Measurements from ENCODE around the gene KCNQ2. TPM values are rescaled to one million over a fixed set of nuclear protein-coding genes. Genes with fewer than 3 reads are reported as not detected.
A peak's percentile ranks its signal among the peaks of the same experiment; 100 is the strongest.

The KCNQ2 gene
- total RNA-seq, 1 experiment from 2014 or later = not detected

GRCh38 chr20:63443606-63444395 is 28.7 kb downstream of the KCNQ2 start:
- Histone ChIP-seq H3K36me3 (ENCODE audit: insufficient read depth, low read length) (no peaks in the 10 kb centered on the region), H3K4me1 (ENCODE audit: low read length) (no peaks in the 10 kb centered on the region), H2AFZ (ENCODE audit: low read length) (no peak overlapping the region), H3K4me3 (ENCODE audit: low read length) (no peak overlapping the region), H3K9me2 (replicated peaks; ENCODE audit: insufficient read depth, low read length) (no peaks in the 10 kb centered on the region), H3K27ac (ENCODE audit: low read length) (no peak overlapping the region), H3K9ac (ENCODE audit: low read length) (no peak overlapping the region), H3K27me3 (ENCODE audit: low read length) (no peaks in the 10 kb centered on the region), H3K9me3 (ENCODE audit: low read length) (peaks cover 10% of the 10 kb centered on the region; the same call in 1 of the 2 replicates), H3K4me2 (ENCODE audit: low read depth, low read length, poor library complexity, severe bottlenecking) (no peak overlapping the region), H4K20me1 (ENCODE audit: insufficient read depth, low read depth, low read length) (no peaks in the 10 kb centered on the region), H3K79me2 (ENCODE audit: low read length) (no peaks in the 10 kb centered on the region)
- DNase-seq = no peak

- H3K27ac ChIP-seq (ENCODE audit: low read length) = no peak overlapping the region
These were observed 30.4 kb downstream of the KCNQ2 start for GRCh38 chr20:63442100-63442493.

GRCh38 chr20:63441136-63442099 is 31.0 kb downstream of the KCNQ2 start:
- H3K9me2 ChIP-seq (replicated peaks; ENCODE audit: insufficient read depth, low read length) = no peaks in the 10 kb centered on the region
- no peaks in the 10 kb centered on the region for H3K27me3 ChIP-seq (ENCODE audit: low read length)
- H3K9ac ChIP-seq (ENCODE audit: low read length) = no peak overlapping the region
- H3K4me1 ChIP-seq (ENCODE audit: low read length) = no peaks in the 10 kb centered on the region
- no peak overlapping the region for H3K4me3 ChIP-seq (ENCODE audit: low read length)
- no peaks in the 10 kb centered on the region for H3K79me2 ChIP-seq (ENCODE audit: low read length)
- no peak overlapping the region for H3K27ac ChIP-seq (ENCODE audit: low read length)
- DNase-seq = no peak
- no peaks in the 10 kb centered on the region for H3K36me3 ChIP-seq (ENCODE audit: insufficient read depth, low read length)
- H3K4me2 ChIP-seq (ENCODE audit: low read depth, low read length, poor library complexity, severe bottlenecking) = no peak overlapping the region
- H3K9me3 ChIP-seq (ENCODE audit: low read length) = peaks cover 10% of the 10 kb centered on the region; the same call in 1 of the 2 replicates
- no peak overlapping the region for H2AFZ ChIP-seq (ENCODE audit: low read length)
- no peaks in the 10 kb centered on the region for H4K20me1 ChIP-seq (ENCODE audit: insufficient read depth, low read depth, low read length)

More at GRCh38 chr20:63442100-63442493, 30.4 kb downstream of the KCNQ2 start:
- Histone ChIP-seq H3K9me2 (replicated peaks; ENCODE audit: insufficient read depth, low read length) (no peaks in the 10 kb centered on the region), H3K4me2 (ENCODE audit: low read depth, low read length, poor library complexity, severe bottlenecking) (no peak overlapping the region), H3K27me3 (ENCODE audit: low read length) (no peaks in the 10 kb centered on the region), H3K79me2 (ENCODE audit: low read length) (no peaks in the 10 kb centered on the region), H3K9me3 (ENCODE audit: low read length) (peaks cover 10% of the 10 kb centered on the region; the same call in 1 of the 2 replicates), H3K4me1 (ENCODE audit: low read length) (no peaks in the 10 kb centered on the region), H3K9ac (ENCODE audit: low read length) (no peak overlapping the region), H3K4me3 (ENCODE audit: low read length) (no peak overlapping the region), H2AFZ (ENCODE audit: low read length) (no peak overlapping the region), H4K20me1 (ENCODE audit: insufficient read depth, low read depth, low read length) (no peaks in the 10 kb centered on the region), H3K36me3 (ENCODE audit: insufficient read depth, low read length) (no peaks in the 10 kb centered on the region)
- DNase-seq = peak; percentile 46

GRCh38 chr20:63440366-63440955 is 32.0 kb downstream of the KCNQ2 start:
- no peak overlapping the region for H3K9ac ChIP-seq (ENCODE audit: low read length)
- DNase-seq = no peak
- H2AFZ ChIP-seq (ENCODE audit: low read length) = no peak overlapping the region
- no peak overlapping the region for H3K4me3 ChIP-seq (ENCODE audit: low read length)
- no peak overlapping the region for H3K4me2 ChIP-seq (ENCODE audit: low read depth, low read length, poor library complexity, severe bottlenecking)
- no peak overlapping the region for H3K27ac ChIP-seq (ENCODE audit: low read length)
- peaks cover 10% of the 10 kb centered on the region; the same call in 1 of the 2 replicates for H3K9me3 ChIP-seq (ENCODE audit: low read length)
- no peaks in the 10 kb centered on the region for H3K9me2 ChIP-seq (replicated peaks; ENCODE audit: insufficient read depth, low read length)
- no peaks in the 10 kb centered on the region for H3K36me3 ChIP-seq (ENCODE audit: insufficient read depth, low read length)
- H3K4me1 ChIP-seq (ENCODE audit: low read length) = no peaks in the 10 kb centered on the region
- H3K79me2 ChIP-seq (ENCODE audit: low read length) = no peaks in the 10 kb centered on the region
- no peaks in the 10 kb centered on the region for H3K27me3 ChIP-seq (ENCODE audit: low read length)
- no peaks in the 10 kb centered on the region for H4K20me1 ChIP-seq (ENCODE audit: insufficient read depth, low read depth, low read length)

- Histone ChIP-seq H3K4me2 (ENCODE audit: low read depth, low read length, poor library complexity, severe bottlenecking) (no peak overlapping the region), H2AFZ (ENCODE audit: low read length) (no peak overlapping the region), H3K27ac (ENCODE audit: low read length) (no peak overlapping the region), H3K9ac (ENCODE audit: low read length) (no peak overlapping the region), H3K27me3 (ENCODE audit: low read length) (no peaks in the 10 kb centered on the region), H3K4me1 (ENCODE audit: low read length) (no peaks in the 10 kb centered on the region), H4K20me1 (ENCODE audit: insufficient read depth, low read depth, low read length) (no peaks in the 10 kb centered on the region), H3K79me2 (ENCODE audit: low read length) (no peaks in the 10 kb centered on the region), H3K36me3 (ENCODE audit: insufficient read depth, low read length) (no peaks in the 10 kb centered on the region), H3K9me2 (replicated peaks; ENCODE audit: insufficient read depth, low read length) (no peaks in the 10 kb centered on the region), H3K9me3 (ENCODE audit: low read length) (peaks cover 10% of the 10 kb centered on the region; the same call in 1 of the 2 replicates), H3K4me3 (ENCODE audit: low read length) (no peak overlapping the region)
- DNase-seq = no peak
These were observed 32.6 kb downstream of the KCNQ2 start for GRCh38 chr20:63439866-63440265.

- Histone ChIP-seq H3K79me2 (ENCODE audit: low read length) (no peaks in the 10 kb centered on the region), H3K4me2 (ENCODE audit: low read depth, low read length, poor library complexity, severe bottlenecking) (no peak overlapping the region), H3K4me3 (ENCODE audit: low read length) (no peak overlapping the region), H3K9me2 (replicated peaks; ENCODE audit: insufficient read depth, low read length) (no peaks in the 10 kb centered on the region), H3K9ac (ENCODE audit: low read length) (no peak overlapping the region), H3K27me3 (ENCODE audit: low read length) (no peaks in the 10 kb centered on the region), H3K9me3 (ENCODE audit: low read length) (no peaks in the 10 kb centered on the region), H3K36me3 (ENCODE audit: insufficient read depth, low read length) (no peaks in the 10 kb centered on the region), H2AFZ (ENCODE audit: low read length) (no peak overlapping the region), H3K4me1 (ENCODE audit: low read length) (no peaks in the 10 kb centered on the region), H4K20me1 (ENCODE audit: insufficient read depth, low read depth, low read length) (0 out of 2 replicates have a peak, but pooled peaks cover 5% of the 10 kb centered on the region), H3K27ac (ENCODE audit: low read length) (no peak overlapping the region)
- no peak for DNase-seq
These were observed 34.3 kb downstream of the KCNQ2 start for GRCh38 chr20:63438121-63438520.

DNA sequence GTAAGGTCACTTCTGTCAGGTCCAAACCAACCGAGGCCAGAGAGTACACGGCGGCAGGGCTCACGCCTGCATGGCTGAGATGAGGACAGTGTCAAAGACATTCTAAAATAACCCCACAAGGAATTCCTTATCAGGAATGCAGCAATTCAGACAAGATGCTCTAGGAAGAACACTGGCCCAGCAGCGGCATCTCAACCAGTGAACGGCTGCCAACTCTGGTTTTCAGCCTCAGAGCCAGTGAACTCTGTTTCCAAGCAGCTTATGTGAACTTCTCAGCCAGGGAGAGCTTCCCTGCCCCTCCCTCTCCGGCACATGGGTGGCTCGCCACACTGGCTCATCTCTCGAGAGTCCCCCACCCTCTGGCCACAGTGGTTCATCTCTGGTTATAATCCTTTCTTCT is 36.9 kb downstream of the KCNQ2 start:
- H3K9me2 ChIP-seq (replicated peaks; ENCODE audit: insufficient read depth, low read length) = no peaks in the 10 kb centered on the region
- H3K4me2 ChIP-seq (ENCODE audit: low read depth, low read length, poor library complexity, severe bottlenecking) = no peak overlapping the region
- H3K36me3 ChIP-seq (ENCODE audit: insufficient read depth, low read length) = no peaks in the 10 kb centered on the region
- H3K27me3 ChIP-seq (ENCODE audit: low read length) = no peaks in the 10 kb centered on the region
- no peak for DNase-seq
- no peak overlapping the region for H3K27ac ChIP-seq (ENCODE audit: low read length)
- no peaks in the 10 kb centered on the region for H3K79me2 ChIP-seq (ENCODE audit: low read length)
- H4K20me1 ChIP-seq (ENCODE audit: insufficient read depth, low read depth, low read length) = 0 out of 2 replicates have a peak, but pooled peaks cover 5% of the 10 kb centered on the region
- H2AFZ ChIP-seq (ENCODE audit: low read length) = no peak overlapping the region
- no peak overlapping the region for H3K4me3 ChIP-seq (ENCODE audit: low read length)
- H3K9me3 ChIP-seq (ENCODE audit: low read length) = no peaks in the 10 kb centered on the region
- H3K9ac ChIP-seq (ENCODE audit: low read length) = no peak overlapping the region
- H3K4me1 ChIP-seq (ENCODE audit: low read length) = no peaks in the 10 kb centered on the region

Data from Karpas-422 (cell line).